K562 (cell line): ENCODE data around the gene RAB25. TPM values are rescaled to one million over a fixed set of nuclear protein-coding genes. Genes with fewer than 3 reads are reported as not detected.

Experiments used
- BACH1 ChIP-seq: fragments of 200-800 bp; sonication (Bioruptor generic); IDR thresholded peaks from 2 replicates; pipeline ENCODE4 v1.6.1; 2016; ENCODE audit warnings: missing genetic modification characterization, missing compliant biosample characterization
- HDAC1 ChIP-seq, 2 experiments: fragments of 450-650 bp; IDR thresholded peaks; 2 replicates each; pipeline ENCODE4 v1.6.1; 2016 to 2017; ENCODE audit warnings: inconsistent platforms in 1 of 2, mild to moderate bottlenecking in 1 of 2, moderate library complexity in 1 of 2
- MAZ ChIP-seq, 2 experiments: fragments of 450-650 bp in 1 of 2; sonication (generic) in 1 of 2; formaldehyde crosslinking; IDR thresholded peaks in 1 of 2; conservative IDR thresholded peaks in 1 of 2; 2 replicates each; pipeline versions ENCODE4 v1.4.0 to v1.5.0; 2020; ENCODE audit warnings: mild to moderate bottlenecking in 1 of 2, missing genetic modification reagents in 1 of 2
- PML ChIP-seq: IDR thresholded peaks from 2 replicates; pipeline ENCODE4 v1.6.1; 2012; ENCODE audit warnings: low read length, inconsistent platforms
- SAFB2 ChIP-seq: fragments of 200-400 bp; formaldehyde crosslinking; IDR thresholded peaks from 2 replicates; pipeline ENCODE4 v1.6.1; 2018; ENCODE audit warnings: borderline replicate concordance, low read length, low read depth, moderate library complexity; ENCODE audit not compliant: severe bottlenecking
- SUPT5H ChIP-seq: fragments of 450-650 bp; IDR thresholded peaks from 2 replicates; pipeline ENCODE4 v1.6.1; 2016
- ZBTB8A ChIP-seq: fragments of 450-650 bp; IDR thresholded peaks from 2 replicates; pipeline ENCODE4 v1.6.1; 2018; ENCODE audit warnings: mild to moderate bottlenecking, moderate library complexity; ENCODE audit not compliant: partially characterized antibody
- ZNF184 ChIP-seq: sonication (generic); formaldehyde crosslinking; IDR thresholded peaks from 2 replicates; pipeline ENCODE4 v1.5.0; 2020; ENCODE audit warnings: missing genetic modification reagents
- ZNF764 ChIP-seq: fragments of 250-450 bp; sonication (Bioruptor Pico); IDR thresholded peaks from 2 replicates; pipeline ENCODE4 v1.4.0; 2020; ENCODE audit warnings: low read depth, mild to moderate bottlenecking, moderate library complexity
- polyA plus RNA-seq, 8 experiments: library from polyadenylated mRNA; depleted of rRNA in 4 of 8; stranded (reverse) in 5 of 8; unstranded in 3 of 8; fragments of >200 nt; fragmentation: Nextera tagmentation in 2 of 8; fragmentation: Illumina TruSeq in 1 of 8; extraction: Ambion mirVana in 2 of 8; extraction: Trizol in 1 of 8; gene quantifications; 2 replicates each; pipeline versions ENCODE4 v1.2.1 to v1.2.3, GENCODE V29; 2011 to 2014; ENCODE audit warnings: inconsistent platforms in 1 of 8, missing spikeins in 1 of 8
- total RNA-seq, 7 experiments: library from RNA; depleted of rRNA in 6 of 7; stranded (reverse); fragments of >200 nt in 6 of 7; fragmentation: Illumina TruSeq in 2 of 7; extraction: Trizol in 2 of 7; gene quantifications; 2 replicates each; pipeline versions ENCODE4 v1.2.1 to v1.2.3, GENCODE V29; 2011 to 2021; ENCODE audit warnings: low replicate concordance in 1 of 7
- TF ChIP-seq, protein P1 (sequence below), 2 experiments: fragments of 450-650 bp in 1 of 2; sonication (generic) in 1 of 2; formaldehyde crosslinking in 1 of 2; IDR thresholded peaks; 2 replicates each; pipeline versions ENCODE4 v1.7.1 to v1.9.0; 2016 to 2022; ENCODE audit warnings: inconsistent platforms in 1 of 2, mild to moderate bottlenecking in 1 of 2, missing genetic modification reagents in 1 of 2
- TF ChIP-seq, protein P2 (sequence below): fragments of 450-650 bp; formaldehyde crosslinking; IDR thresholded peaks from 2 replicates; pipeline ENCODE4 v1.4.0; 2022; ENCODE audit warnings: mild to moderate bottlenecking, moderate library complexity
- TF ChIP-seq, protein P3 (sequence below): sonication (generic); formaldehyde crosslinking; IDR thresholded peaks from 2 replicates; pipeline ENCODE4 v1.8.0; 2022; ENCODE audit warnings: missing genetic modification reagents, mild to moderate bottlenecking, borderline replicate concordance
- TF ChIP-seq, protein P4 (sequence below): sonication (generic); formaldehyde crosslinking; IDR thresholded peaks from 2 replicates; pipeline ENCODE4 v1.8.0; 2022; ENCODE audit warnings: mild to moderate bottlenecking, missing genetic modification reagents

The RAB25 gene
- total and polyA plus RNA-seq, 9 of the 15 experiments (the other 6 are each of a cell fraction or from before 2014, with no cell fraction given), result 0.10 to 0.27 (median 0.13) TPM; not detected in 6

DNA sequence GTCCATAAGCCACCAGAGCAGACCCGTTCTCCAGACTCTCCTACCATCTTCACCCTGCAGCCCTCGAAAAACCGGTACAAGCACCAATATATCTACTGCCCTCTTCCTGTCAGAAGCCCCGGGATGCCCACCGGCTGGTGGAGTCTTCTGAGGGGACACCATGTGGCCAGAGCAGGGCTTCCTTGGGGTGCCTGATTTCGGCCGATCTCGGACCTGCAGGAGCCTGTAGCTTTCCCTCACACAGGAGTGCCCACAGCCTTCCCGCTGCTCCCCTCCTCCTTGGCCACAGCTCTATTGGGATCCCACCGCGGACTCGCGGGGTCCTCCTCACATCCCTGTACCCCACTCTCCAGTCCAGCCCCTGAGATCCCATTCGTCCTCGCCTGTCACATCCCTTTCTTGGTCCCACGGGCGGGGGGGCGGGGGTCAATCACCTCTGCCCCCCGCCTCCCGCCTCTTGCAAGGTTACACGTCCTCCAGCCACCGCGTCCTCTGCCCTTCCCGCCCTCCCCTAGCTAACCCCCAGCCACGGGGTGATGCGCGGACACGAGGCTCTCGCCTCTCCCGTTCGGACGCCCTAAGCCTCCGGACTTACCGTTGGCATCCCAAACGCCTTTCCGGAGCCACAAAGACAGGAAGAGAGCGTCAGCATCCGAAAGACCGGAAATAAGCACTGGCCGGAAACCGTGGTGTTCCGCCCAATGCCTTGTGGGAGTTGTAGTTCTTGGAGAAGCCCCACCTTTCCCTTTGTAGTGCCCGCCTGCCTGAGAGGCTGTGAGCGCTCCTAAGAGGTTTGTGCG lies 40.5 kb upstream of the RAB25 start, which contains the start of gene SSR2 (continued):
- TF ChIP-seq, protein P1, sequence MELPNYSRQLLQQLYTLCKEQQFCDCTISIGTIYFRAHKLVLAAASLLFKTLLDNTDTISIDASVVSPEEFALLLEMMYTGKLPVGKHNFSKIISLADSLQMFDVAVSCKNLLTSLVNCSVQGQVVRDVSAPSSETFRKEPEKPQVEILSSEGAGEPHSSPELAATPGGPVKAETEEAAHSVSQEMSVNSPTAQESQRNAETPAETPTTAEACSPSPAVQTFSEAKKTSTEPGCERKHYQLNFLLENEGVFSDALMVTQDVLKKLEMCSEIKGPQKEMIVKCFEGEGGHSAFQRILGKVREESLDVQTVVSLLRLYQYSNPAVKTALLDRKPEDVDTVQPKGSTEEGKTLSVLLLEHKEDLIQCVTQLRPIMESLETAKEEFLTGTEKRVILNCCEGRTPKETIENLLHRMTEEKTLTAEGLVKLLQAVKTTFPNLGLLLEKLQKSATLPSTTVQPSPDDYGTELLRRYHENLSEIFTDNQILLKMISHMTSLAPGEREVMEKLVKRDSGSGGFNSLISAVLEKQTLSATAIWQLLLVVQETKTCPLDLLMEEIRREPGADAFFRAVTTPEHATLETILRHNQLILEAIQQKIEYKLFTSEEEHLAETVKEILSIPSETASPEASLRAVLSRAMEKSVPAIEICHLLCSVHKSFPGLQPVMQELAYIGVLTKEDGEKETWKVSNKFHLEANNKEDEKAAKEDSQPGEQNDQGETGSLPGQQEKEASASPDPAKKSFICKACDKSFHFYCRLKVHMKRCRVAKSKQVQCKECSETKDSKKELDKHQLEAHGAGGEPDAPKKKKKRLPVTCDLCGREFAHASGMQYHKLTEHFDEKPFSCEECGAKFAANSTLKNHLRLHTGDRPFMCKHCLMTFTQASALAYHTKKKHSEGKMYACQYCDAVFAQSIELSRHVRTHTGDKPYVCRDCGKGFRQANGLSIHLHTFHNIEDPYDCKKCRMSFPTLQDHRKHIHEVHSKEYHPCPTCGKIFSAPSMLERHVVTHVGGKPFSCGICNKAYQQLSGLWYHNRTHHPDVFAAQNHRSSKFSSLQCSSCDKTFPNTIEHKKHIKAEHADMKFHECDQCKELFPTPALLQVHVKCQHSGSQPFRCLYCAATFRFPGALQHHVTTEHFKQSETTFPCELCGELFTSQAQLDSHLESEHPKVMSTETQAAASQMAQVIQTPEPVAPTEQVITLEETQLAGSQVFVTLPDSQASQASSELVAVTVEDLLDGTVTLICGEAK (IDR thresholded peaks at IDR 0.05), result peak; percentile 98
- TF ChIP-seq, protein P1 (CRISPR knock-in tag; IDR thresholded peaks at IDR 0.05), result no peak
- TF ChIP-seq, protein P2, sequence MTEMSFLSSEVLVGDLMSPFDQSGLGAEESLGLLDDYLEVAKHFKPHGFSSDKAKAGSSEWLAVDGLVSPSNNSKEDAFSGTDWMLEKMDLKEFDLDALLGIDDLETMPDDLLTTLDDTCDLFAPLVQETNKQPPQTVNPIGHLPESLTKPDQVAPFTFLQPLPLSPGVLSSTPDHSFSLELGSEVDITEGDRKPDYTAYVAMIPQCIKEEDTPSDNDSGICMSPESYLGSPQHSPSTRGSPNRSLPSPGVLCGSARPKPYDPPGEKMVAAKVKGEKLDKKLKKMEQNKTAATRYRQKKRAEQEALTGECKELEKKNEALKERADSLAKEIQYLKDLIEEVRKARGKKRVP (CRISPR knock-in tag), result no peak
- TF ChIP-seq ZNF184 (CRISPR knock-in tag) (no peak), MAZ (CRISPR knock-in tag; conservative IDR thresholded peaks at IDR 0.05 in 1 of 2, IDR thresholded peaks at IDR 0.05 in 1 of 2) (peak in 1 of 2 experiments; percentile 10; a peak in 3 of 4 replicates), ZNF764 (CRISPR knock-in tag) (no peak), BACH1 (tag) (no peak), PML (peak; percentile 61; the same call in 1 of the 2 replicates), HDAC1 (IDR thresholded peaks at IDR 0.05) (no peak), ZBTB8A (no peak), SAFB2 (no peak), SUPT5H (peak; percentile 88)
- TF ChIP-seq, protein P3, sequence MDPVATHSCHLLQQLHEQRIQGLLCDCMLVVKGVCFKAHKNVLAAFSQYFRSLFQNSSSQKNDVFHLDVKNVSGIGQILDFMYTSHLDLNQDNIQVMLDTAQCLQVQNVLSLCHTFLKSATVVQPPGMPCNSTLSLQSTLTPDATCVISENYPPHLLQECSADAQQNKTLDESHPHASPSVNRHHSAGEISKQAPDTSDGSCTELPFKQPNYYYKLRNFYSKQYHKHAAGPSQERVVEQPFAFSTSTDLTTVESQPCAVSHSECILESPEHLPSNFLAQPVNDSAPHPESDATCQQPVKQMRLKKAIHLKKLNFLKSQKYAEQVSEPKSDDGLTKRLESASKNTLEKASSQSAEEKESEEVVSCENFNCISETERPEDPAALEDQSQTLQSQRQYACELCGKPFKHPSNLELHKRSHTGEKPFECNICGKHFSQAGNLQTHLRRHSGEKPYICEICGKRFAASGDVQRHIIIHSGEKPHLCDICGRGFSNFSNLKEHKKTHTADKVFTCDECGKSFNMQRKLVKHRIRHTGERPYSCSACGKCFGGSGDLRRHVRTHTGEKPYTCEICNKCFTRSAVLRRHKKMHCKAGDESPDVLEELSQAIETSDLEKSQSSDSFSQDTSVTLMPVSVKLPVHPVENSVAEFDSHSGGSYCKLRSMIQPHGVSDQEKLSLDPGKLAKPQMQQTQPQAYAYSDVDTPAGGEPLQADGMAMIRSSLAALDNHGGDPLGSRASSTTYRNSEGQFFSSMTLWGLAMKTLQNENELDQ, result no peak
- TF ChIP-seq, protein P4, sequence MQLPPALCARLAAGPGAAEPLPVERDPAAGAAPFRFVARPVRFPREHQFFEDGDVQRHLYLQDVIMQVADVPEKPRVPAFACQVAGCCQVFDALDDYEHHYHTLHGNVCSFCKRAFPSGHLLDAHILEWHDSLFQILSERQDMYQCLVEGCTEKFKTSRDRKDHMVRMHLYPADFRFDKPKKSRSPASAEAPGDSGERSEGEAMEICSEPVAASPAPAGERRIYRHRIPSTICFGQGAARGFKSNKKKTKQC, result peak; percentile 51; the same call in 1 of the 2 replicates
